GM19035 (cell line): ENCODE results near the gene VWA2.

ENCODE experiments used
- ATAC-seq: cut with Tn5 transposase; IDR thresholded peaks from one replicate; pipeline ENCODE4 v1.9.1; 2021; ENCODE audit not compliant: unreplicated experiment

Gene VWA2

GRCh38 chr10:114340816-114341215 lies 101.8 kb downstream of the VWA2 start:
- no peak for ATAC-seq
